HG02943 (cell line): Measurements from ENCODE around the gene BABAM2.
"Not testable (repeated sequence)": the region's sequence is repeated elsewhere in the genome, so short reads cannot be mapped to it uniquely, and the experiment has no call there.

Experiments
- ATAC-seq: cut with Tn5 transposase; IDR thresholded peaks from one replicate; pipeline ENCODE4 v1.9.1; 2021; ENCODE audit warnings: mild to moderate bottlenecking, low read depth, moderate library complexity; ENCODE audit not compliant: unreplicated experiment

Gene BABAM2

DNA sequence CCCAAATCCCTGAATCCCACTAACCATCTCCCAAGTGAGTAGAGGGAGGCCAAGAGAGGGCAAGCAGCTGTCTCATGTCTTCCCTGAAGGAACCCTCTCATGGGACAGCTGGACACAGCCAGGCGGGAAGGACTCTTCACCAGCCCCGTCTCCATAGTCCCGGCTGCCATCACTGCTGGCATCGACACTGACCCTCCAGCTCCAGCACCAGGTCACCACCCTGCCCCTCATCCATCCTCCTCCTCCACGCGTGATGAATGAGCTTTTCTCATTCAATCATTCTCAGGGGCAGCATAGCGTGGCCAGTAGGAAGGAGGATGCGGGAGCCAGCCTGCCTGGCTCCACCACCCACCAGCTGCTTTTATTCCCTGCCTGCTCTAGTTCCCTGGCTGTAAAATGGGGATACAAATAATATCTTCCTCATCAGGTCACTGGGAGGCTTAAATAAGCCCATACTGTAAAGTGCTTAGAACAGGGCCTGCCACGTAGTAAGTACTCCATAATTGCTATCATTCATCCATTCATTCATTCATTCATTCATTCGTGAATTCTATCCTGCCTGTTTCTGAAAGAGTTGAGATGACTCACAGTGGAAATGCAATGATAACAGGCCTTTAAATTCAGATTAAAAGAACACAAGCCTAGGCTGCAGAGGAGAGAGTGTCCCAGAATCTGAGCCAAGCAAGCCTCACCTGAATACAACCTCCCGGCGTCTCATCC lies 471.6 kb downstream of the BABAM2 start:
- ATAC-seq, result no peak

DNA sequence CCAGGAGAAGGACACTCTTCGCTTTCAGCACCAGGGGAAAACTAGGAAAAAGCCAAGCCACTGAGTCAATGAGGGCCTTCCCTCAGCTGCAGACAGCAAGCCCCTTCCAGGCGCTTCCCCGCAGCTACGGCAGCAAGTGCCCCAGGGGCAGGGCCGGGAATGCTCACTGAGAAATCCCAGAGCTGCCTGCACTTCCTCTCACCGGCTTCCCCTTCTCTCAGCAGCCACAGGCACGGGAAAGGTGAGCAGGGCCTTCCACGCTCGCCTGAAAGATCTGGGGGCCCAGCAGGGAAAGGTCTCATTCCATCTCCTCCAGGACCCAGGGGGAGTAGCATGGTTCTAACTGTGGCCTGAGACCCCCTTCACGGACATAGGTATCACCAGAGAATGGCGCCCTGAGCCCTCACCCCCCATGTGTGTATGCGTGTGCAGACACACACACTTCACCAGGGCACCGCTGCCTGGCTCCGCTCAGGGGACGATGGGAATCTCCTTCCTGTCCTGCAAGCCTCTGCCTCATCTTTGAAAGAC lies 472.5 kb downstream of the BABAM2 start:
- no peak for ATAC-seq

DNA sequence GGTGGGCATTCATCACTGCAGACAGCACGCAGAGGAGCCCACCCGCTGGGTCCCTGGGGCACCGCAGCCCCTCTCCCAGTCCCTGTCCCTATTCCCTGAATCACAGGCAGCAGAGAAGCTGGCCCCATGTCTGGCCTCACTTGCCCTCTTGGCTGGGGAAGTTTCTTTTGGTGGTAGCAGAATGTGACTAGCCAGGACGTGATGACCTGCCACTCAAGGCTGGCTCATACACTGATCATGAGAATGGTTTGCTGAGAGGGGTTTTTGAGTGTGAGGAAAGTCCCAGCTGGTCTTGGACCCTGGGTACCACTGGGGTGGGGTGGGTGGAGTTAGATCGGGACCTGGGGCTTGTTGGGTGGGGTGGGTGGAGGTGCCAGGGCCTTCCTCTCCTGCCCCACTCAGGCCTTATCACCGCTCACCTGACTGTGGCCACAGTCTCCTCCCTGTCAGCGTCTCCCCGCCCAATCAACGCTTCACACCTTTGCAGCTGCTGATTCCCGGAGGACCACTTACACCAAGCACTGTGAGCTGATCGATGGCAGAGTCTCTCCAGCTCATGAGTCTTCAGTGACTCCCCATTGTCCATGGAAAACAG lies 473.3 kb downstream of the BABAM2 start:
- ATAC-seq, result no peak

DNA sequence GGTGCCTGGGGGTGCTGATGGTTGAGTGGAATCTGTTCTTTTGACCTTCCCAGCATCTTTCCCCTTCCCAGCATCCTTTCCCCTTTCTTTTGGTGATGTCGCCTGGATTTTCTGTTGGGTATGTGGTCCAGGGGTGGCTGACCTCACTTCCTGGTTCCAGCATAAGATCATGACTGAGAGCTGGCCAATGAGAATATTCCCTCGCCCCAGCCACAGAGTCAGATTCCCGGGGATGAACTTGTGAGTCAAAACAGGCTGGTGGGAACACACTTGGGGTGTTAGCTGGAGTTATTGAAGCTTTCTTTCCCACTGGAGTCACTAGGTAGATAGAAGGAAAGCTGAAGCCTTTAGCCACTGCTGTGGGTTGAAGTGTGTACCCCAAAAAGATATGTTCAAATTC lies 474.1 kb downstream of the BABAM2 start:
- ATAC-seq, result no peak

DNA sequence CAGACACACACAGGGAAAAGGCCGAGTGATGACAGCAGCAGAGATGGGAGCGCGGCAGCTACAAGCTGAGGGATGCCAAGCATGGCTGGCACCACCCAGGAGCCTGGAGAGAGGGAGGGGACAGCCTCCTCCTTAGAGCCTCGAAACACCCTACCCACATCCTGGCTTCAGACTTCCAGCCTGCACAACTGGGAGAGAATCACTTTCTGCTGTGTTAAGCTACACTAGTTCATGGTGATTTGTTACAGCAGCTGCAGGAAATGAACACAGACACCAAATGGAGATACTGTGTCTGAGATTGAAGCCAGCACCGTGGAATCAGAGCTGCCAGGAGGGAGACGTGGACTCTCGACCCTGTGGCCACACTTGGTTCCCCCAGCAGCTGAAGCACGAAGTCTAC lies 474.6 kb downstream of the BABAM2 start:
- ATAC-seq, result no peak

DNA sequence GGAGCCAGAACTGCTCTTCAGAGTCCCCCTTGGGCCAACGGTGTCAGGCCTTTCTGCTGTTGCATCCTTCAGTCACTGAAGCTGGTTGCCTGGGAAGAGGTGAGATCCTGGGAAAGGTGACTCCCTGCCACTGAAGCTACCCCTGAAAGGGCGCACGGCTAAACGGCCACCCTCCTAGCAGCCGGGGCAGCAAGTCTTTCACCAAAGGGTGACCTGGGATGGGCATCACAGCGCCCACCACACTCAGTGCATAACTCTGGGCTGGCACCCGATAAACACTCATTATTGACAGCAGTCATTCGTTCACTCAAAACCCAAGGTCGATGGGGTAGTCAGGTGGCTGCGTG lies 475.6 kb downstream of the BABAM2 start:
- no peak for ATAC-seq

DNA sequence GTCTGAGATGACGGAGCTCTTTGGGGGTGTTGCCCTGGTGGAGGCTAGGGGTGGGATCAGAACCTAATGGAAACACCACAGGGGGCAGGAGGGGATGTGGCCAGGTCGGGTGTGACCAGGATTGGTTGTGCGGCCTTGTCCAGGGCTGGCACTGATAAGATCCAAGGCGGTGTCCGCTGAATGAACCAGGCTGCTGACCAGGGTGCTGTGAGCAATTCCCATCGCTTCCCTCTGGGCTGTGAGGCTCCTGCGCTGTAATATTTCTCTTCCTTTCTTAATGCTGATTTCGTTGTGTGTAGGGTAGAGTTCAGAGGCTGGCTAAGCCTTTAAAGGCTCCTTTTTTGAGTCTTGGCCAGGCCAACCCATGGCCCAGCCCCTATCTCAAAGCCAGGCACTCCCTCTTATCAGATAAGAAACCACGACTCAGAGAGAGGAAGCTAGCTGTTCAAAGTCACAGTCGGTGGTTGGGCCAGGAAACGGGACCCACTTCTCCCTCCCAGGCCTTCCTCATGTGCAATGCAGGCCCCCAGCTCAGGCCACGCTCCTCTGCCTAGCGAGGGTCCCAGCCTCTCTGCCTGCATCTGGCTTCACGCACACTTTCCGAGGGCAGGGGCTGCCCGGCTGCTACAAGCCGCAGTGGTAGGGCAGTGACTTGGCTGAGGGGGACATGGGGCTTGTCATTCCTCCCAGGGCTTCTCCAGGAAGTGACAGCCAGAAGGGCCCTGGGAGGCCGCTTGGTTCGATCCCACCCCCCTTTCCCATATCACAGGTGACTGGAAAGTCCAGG lies 476.2 kb downstream of the BABAM2 start:
- ATAC-seq, result no peak

DNA sequence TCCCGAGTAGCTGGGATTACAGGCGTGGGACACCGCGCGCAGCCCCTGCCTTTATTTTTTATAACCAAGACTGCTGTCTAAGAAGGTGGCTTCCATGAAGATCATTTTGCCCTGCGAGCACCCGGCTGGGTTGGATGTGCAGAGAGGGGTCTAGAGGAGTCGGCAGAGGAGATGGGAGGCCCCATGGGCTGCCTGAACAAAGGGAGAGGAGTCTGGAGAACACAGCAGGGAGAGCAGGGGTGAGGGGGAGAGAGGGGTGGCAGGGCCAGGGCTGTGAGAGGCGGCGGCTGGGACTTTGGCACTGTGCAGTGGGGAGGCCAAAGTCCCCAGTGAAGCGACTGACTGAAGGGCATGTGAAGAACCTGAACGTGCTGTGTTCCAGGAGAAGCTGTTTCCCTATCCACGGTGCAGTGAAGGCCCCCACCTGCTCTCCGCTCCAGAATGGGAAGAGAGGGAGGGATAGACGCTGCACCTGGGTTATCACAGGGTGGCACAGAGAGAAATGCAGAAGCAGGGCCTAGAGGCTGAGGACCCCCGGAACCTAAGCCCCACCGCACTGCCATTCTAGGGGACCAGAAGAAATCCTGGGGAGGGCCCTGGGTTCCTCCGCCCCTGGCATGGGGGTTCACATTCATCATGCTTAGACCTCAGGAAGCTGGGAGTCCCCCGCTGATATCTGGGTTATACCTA lies 477.3 kb downstream of the BABAM2 start:
- ATAC-seq, result no peak

DNA sequence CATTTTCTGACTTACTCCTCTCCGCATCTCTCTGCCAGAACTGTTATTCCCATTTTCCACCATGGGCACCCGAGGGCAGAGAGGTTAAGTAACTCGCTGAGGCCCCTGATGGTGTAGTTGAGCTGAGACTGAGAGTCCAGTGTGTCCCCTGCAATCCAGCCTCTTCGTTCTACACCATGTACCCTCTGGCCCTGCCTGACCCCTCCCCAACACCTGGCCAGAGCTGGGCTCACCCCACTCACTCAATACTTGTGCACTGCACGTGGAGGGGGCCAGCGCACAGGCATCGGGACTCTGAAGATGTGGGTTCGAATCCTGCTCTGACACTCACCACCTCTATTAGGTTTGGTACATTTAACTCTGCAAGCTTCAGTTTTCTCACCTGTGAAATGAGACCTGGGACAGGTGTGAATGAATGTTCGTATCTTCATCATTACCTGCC lies 477.8 kb downstream of the BABAM2 start:
- ATAC-seq, result no peak

DNA sequence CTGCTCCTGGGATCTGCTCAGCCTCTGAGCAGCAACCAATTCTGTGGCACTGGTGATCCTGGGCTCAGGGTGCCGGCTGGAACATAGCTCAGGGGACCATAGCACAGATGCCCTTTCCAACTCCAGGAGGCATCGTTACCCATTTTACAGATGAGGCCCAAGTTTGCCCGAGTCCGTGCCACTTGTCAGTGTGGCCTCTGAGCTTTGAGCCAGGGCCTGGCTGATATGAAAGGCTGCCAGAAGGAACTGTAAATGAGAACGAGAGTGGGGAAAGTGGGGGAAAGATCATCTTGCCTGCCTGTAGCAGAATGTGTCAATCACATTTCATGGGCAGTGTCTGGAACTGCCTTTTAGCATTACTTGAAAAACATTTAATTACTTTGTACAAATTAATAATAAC lies 478.8 kb downstream of the BABAM2 start:
- ATAC-seq, result no peak

DNA sequence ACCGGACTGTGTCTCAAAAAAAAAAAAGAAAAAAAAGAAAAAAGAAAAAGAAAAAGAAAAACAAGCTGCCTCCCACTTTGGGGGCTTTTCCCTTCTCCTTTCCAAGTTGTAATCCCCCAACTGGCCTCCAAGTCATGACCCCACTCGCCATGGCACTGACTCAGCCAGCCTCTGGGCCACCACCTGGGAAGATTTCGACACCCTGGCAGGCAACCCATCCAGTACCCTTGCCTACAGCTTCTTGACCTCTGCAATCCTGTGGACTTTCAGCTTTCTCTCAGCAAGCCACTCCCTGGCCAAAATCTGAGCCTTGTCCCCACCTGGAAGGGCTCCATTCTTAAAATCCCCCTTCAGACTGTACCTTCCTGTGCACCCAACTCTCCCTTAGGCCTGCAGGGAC lies 479.8 kb downstream of the BABAM2 start:
- ATAC-seq, result no peak

DNA sequence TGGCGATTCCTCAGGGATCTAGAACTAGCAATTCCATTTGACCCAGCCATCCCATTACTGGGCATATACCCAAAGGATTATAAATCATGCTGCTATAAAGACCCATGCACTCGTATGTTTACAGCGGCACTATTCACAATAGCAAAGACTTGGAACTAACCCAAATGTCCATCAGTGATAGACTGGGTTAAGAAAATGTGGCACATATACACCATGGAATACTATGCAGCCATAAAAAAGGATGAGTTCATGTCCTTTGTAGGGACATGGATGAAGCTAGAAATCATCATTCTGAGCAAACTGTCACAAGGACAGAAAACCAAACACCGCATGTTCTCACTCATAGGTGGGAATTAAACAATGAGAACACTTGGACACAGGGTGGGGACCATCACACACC lies 481.2 kb downstream of the BABAM2 start:
- ATAC-seq, result not testable (repeated sequence)

DNA sequence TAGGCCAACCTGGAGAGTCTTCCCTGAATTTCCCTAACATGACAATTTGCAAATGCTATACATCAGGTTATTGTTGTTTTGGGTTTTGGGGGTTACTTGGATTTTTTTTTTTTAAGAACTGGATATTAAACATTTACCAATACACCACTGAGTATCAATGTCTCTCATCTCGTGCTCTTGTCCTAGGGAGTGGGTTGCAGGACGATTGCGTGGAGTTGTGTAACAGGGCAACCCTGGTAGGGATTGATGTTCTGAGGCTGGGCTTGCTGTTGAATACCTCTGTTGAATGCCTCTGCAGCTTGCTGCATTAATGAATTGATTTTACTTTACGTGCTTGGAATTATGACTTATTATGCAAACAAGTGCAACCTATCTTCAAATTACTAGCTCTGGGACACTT lies 483.3 kb downstream of the BABAM2 start:
- ATAC-seq, result no peak

DNA sequence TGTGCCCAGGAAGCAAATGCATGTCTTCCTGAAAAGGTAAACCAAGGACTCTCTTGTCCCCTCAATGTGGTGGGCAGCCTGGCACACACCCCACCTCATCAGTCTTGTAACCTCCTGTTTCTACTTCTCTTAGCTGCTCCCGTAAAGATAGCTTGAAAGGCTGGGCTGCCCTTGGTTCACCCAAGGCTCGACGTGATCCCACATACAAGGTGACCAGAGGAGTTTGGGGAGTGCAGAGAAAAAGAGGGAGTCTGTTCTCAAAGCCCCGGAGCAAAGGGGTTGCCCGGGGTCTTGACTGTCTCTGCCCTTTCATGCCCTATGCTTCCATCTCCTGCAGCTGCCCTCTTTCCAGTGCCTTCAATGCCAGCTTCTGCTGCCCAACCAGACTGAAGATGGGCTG lies 483.8 kb downstream of the BABAM2 start:
- no peak for ATAC-seq

DNA sequence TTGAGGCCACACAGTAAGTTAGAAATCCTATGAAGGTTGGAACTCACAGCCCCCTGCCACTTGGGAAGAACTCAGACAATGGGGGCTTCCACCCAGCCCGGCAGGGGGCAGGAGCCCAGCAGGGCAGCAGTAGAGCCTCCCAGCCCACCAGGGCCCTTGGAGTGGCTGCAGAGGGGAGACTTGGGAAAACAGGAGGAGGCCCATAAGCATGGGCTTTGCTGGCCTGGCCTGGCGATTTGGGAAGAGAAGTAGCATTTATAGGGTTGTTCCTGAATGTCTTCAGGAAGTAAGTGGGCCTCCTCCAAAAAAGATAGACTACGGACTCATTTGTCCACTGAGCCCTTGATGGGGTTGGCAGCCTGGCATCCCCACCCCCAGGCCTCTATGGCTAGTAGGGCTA lies 484.7 kb downstream of the BABAM2 start:
- no peak for ATAC-seq

DNA sequence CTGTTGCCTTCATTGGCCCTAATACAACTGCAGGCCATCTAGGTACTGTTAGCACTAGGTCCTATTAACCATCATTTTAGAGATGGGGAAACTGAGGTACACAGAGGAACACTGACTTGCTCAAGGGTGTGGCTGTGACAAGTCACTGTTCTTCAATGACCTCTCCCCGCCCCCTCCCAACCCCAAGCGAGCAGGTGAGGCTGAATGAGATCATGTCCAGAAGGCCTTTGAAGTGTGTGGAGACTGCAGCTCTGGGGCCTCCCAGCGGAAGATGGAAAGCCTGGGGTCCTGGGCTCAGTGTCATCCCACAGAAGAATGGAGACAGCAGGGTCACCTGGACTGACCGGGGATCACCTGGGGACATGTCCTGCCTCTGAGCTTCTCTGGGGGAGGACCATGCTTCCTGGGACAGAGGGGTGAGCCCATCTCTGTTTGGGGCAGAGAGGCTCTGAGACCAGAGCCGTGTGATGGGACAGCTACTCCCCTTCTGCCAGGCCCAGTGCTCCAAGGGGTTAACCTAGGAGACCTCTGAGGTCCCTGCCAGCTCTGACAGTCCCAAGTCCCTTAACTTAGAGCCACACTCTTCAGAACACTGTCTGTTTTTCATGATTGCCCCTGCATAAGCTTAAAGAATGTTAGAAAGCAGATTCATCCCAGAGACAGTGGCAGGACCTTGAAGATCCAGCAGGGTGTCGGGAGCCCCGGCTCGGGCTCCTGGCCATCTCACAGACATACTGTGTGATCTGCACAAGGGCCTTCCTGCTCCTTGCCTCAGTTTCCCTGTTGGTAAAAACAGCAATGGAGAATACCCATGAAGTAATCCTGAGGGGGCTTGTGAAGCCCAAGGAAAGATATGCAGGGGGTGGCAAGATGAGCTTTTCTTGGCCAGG lies 485.5 kb downstream of the BABAM2 start:
- no peak for ATAC-seq

DNA sequence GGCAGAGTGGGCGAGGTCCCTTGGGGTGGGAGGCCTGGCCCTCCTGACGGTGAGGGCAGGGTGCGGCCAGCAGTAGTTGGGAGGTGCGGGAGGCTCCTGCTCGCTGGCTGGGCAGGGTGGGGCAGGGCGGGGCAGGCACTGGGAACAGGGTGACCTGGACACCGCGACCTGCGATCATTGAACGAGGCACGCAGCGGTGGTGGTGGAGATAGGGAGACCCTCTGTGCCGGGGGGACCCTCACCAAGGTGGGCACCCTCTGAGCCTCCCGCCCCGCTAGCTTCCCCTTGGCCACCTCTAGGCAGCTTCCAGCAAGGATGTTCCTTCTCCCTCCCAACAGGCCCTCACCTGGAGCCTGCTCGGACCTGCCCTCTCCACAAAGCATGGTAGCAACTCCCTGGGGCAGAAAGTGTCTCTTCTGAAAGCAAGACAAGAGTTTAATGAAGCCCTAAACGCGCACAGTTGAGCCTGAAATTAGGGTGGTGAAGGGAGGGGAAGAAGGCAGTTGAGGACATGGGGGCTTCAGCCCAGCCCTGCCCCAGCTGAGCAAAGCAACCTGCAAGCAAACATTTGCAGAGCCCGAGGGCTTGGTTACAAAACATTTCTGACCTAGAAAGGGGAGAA lies 486.8 kb downstream of the BABAM2 start:
- no peak for ATAC-seq

DNA sequence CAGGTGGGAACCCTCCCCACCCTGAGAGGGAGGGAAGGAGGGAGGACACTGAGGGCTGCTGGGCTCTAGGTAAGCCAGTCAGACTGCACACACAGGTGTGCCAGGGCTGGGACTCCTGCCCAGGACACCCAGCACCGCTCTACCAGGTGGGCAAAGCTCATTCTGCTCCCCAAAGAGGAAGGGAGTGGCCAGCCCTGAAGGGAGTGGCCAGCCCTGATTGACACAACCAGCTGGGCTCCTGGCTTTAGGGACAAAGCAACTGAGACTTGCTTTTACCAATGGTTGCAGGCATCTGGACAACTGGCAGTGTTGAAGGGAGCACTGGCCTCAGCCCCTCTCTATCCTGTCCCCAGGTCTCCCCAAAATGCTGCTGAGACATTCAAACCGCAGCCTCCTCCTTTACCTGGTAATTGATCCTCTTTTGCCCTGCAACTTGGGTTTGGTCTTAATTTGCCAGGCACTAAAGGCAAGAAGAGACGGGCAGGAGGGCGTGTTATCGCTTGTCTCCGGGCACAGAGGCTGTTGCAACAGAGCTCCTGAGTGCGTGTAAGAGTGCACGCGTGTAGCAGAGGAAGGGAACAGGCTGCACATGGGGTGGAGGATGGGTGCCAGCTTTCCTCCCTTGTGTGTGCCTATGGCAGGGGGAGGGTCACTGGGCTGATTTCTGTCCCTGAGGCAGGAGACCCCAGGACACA lies 487.6 kb downstream of the BABAM2 start:
- no peak for ATAC-seq
